A673 (cell line): ENCODE results near the gene RNF215.

ENCODE experiments used
- CTCF ChIP-seq: fragments of 300-800, 200-600 bp; sonication (generic); conservative IDR thresholded peaks from 2 replicates; pipeline ENCODE4 v1.5.1; 2017; ENCODE audit warnings: low read depth, mild to moderate bottlenecking, antibody characterized with exemption, low read length, moderate library complexity, mixed read lengths
- EZH2 ChIP-seq: fragments of 200-600 bp; sonication (generic); IDR thresholded peaks from 2 replicates; pipeline ENCODE4 v1.6.1; 2017; ENCODE audit warnings: borderline replicate concordance, low read depth, mild to moderate bottlenecking, mixed read lengths, antibody characterized with exemption, low read length; ENCODE audit not compliant: poor library complexity, severe bottlenecking

- TF ChIP-seq EZH2 (no peak), CTCF (no peak)
Observed at GRCh38 chr22:30371321-30371720, 15.9 kb downstream of the RNF215 start.
